ENCODE measurements around the gene TRIM24.
"Not testable (repeated sequence)": the region's sequence is repeated elsewhere in the genome, so short reads cannot be mapped to it uniquely, and the experiment has no call there.

The TRIM24 gene

GRCh38 chr7:138460176-138460648, at the start of gene TRIM24:
Gene TRIM24 (plus strand): TSS chr7:138460259. CDS start chr7:138460549, 290 bp downstream.
- DNase-seq (ENCODE audit: low spot score): peak; percentile 93

GRCh38 chr7:138412077-138412476, 48.0 kb upstream of the TRIM24 start:
- FAIRE-seq; DNase-seq (ENCODE audit: low spot score): not testable (repeated sequence)

More at GRCh38 chr7:138460176-138460648, at the start of gene TRIM24:
- FAIRE-seq: peak; percentile 38

- not testable (repeated sequence) for DNase-seq (ENCODE audit: low spot score); FAIRE-seq
These were observed 47.1 kb upstream of the TRIM24 start for GRCh38 chr7:138412921-138413320.

GRCh38 chr7:138417078-138417700, 42.9 kb upstream of the TRIM24 start:
- DNase-seq (ENCODE audit: low spot score): no peak

DNA sequence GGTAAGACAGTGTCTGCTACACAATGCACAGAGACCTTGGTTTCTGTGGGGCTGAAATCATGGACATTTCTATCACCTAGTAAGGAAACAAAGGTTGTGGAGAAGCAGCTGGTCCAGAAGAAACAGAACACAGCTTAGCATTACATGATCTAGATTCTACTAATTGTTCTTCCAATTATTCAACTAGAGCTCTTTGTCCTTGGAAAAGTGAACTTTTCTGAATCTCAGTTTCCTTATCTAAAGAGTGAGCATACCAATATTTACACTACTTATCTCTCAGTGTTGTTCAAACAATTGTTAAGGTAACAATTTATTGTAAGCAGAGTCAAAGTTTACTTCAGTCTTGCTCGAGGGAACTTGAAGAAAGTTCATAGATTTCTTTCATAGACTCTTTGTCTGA, 42.3 kb upstream of the TRIM24 start:
- no peak for FAIRE-seq

More at GRCh38 chr7:138417078-138417700, 42.9 kb upstream of the TRIM24 start:
- FAIRE-seq: no peak

GRCh38 chr7:138418403-138418802, 41.7 kb upstream of the TRIM24 start:
- not testable (repeated sequence) for DNase-seq (ENCODE audit: low spot score); FAIRE-seq

More for the DNA sequence above, 42.3 kb upstream of the TRIM24 start:
- DNase-seq (ENCODE audit: low spot score): no peak

DNA sequence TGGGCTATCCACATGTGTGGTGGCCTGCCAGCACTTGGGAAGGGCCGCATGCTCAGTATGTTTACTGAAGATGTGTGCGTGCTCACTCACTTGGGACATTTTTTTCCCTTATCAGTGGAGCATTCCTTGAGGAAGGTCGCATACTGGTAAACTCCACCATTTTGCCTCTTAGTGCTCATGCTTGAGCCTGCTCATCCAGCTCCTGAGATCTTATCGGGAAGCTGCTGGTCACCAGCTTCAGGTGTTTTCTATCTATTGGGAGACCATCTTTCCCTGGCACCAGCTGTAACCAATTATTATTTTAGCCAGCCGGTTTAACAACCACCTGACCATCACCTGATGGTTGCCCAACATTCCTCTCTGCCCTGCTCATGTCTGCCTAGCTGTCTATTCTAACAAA, 35.0 kb upstream of the TRIM24 start:
- no peak for FAIRE-seq

GRCh38 chr7:138429577-138430250, 30.3 kb upstream of the TRIM24 start:
- FAIRE-seq (no peak), DNase-seq (ENCODE audit: low spot score) (no peak)

More for the DNA sequence above, 35.0 kb upstream of the TRIM24 start:
- DNase-seq (ENCODE audit: low spot score): no peak

DNA sequence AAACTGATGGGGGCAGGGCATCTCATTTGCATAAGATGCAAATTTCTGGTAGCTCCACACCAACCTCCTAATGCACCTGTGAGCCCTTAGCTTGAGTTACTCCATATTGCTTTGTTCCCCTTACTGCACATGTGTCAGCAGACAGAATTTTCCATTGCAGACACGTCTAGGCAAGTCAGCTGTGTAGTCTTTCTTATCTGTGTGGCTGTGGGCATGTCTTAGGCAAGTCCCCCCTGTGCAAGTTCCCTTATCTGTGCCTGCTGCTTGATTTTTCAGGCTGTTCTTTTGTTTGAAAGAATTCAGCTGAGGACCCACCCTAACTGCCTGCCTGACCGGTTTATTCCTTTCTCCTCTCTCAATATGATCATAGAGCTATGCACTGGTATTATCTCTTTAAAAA, 28.5 kb upstream of the TRIM24 start:
- DNase-seq (ENCODE audit: low spot score) (no peak), FAIRE-seq (no peak)

GRCh38 chr7:138433583-138434443, 26.2 kb upstream of the TRIM24 start:
- DNase-seq (ENCODE audit: low spot score): no peak
- no peak for FAIRE-seq

GRCh38 chr7:138434597-138435019, 25.5 kb upstream of the TRIM24 start:
- FAIRE-seq (no peak), DNase-seq (ENCODE audit: low spot score) (no peak)

GRCh38 chr7:138435231-138435919, 24.7 kb upstream of the TRIM24 start:
- DNase-seq (ENCODE audit: low spot score): no peak
- FAIRE-seq: no peak

DNA sequence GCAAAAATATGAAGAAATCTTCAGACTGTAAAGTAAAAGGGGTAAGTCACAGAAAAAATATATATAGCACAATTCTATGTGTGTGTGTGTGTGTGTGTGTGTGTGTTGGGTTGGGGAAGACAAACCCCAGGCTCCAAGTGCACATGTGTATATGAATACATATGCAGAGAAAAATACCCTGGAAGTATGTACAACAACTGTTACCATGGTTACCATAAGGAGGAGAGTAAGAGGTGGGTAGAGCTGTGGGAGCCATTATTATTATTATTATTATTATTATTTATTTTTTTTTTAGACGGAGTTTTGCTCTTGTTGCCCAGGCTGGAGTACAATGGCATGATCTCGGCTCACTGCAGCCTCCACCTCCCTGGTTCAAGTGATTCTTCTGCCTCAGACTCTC, 23.7 kb upstream of the TRIM24 start:
- FAIRE-seq (no peak), DNase-seq (ENCODE audit: low spot score) (no peak)

- no peak for FAIRE-seq
- no peak for DNase-seq (ENCODE audit: low spot score)
These were observed 19.6 kb upstream of the TRIM24 start for GRCh38 chr7:138440460-138440859.

DNA sequence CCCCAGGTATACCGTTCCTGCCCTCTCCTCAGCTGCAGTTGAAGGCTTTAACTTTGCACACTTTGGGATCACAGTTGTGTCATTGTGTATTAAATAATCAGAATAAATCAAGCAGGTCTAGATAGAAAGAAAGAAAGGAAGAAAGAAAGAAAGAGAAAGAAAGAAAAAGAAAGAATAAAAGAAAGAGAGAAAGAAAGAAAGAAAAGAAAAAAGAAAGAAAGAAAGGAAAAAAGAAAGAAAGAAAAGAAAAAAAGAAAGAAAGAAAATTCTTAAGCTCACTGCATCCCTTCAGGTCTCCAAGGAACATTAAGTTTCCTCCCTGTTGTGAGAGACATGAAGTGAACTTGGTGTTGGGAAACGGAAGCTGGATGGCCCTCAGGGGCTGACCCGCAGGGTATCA, 17.2 kb upstream of the TRIM24 start:
- no peak for FAIRE-seq
- DNase-seq (ENCODE audit: low spot score): no peak

- FAIRE-seq (no peak), DNase-seq (ENCODE audit: low spot score) (no peak)
These were observed 10.5 kb upstream of the TRIM24 start for GRCh38 chr7:138449580-138449979.

GRCh38 chr7:138455609-138456008, 4.5 kb upstream of the TRIM24 start:
- DNase-seq (ENCODE audit: low spot score) (no peak), FAIRE-seq (no peak)

DNA sequence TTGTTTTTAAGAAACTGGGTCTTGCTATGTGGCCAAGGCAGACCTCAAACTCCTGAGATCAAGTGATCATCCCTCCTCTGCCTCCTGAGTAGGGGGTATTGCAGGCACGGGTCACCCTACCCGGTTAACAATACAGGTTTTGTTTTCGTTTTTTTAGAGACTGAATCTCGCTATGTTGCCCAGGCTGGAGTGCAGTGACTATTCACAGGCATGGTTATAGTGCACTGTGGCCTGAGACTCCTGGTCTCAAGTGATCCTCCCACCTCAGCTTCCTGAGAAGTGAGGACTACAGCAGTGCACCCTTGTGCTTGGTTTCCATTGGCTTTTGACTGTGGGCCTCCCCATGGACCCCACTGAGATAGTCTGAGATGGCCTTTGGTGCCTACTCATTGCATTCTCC, 3.8 kb upstream of the TRIM24 start:
- FAIRE-seq (no peak), DNase-seq (ENCODE audit: low spot score) (no peak)

- FAIRE-seq (no peak), DNase-seq (ENCODE audit: low spot score) (no peak)
These were observed 1.3 kb upstream of the TRIM24 start for GRCh38 chr7:138458576-138459412.

All from RCC 7860 (cell line).